ENCODE results near the gene ZDHHC23.

The ZDHHC23 gene

DNA sequence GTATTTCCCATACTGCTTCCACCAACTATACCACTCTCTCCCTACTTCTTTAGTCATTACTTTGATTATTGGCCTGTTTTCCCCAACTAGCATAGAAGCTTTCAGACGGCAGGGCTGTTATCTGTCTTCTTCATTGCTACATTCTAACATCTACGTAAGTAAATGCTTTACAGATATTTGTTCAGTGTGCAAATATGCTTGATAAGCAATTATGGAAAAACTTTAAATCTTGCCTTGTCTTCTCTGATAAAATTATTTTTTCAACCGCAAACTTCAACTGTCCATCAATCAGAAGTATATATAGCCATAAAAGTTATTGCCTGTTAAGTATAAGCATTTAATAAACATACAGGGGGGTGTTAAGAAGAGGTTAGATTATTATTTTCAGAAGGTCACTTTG, 35.7 kb downstream of the ZDHHC23 start:
- Histone ChIP-seq H3K4me3 (replicated peaks; ENCODE audit: insufficient read depth, low read length) (no peak overlapping the region), H3K27me3 (ENCODE audit: insufficient read depth, poor library complexity, severe bottlenecking) (no peaks in the 10 kb centered on the region), H3K27ac (replicated peaks) (no peak overlapping the region)
- no peak for DNase-seq (ENCODE audit: low read depth in 1 of 2, low spot score in 1 of 2)
- TF ChIP-seq, protein P1, sequence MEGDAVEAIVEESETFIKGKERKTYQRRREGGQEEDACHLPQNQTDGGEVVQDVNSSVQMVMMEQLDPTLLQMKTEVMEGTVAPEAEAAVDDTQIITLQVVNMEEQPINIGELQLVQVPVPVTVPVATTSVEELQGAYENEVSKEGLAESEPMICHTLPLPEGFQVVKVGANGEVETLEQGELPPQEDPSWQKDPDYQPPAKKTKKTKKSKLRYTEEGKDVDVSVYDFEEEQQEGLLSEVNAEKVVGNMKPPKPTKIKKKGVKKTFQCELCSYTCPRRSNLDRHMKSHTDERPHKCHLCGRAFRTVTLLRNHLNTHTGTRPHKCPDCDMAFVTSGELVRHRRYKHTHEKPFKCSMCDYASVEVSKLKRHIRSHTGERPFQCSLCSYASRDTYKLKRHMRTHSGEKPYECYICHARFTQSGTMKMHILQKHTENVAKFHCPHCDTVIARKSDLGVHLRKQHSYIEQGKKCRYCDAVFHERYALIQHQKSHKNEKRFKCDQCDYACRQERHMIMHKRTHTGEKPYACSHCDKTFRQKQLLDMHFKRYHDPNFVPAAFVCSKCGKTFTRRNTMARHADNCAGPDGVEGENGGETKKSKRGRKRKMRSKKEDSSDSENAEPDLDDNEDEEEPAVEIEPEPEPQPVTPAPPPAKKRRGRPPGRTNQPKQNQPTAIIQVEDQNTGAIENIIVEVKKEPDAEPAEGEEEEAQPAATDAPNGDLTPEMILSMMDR (IDR thresholded peaks at IDR 0.05; ENCODE audit: insufficient read depth, low read length): no peak
- TF ChIP-seq POLR2AphosphoS5 (IDR thresholded peaks at IDR 0.05; ENCODE audit: low read depth) (no peak), SPI1 (IDR thresholded peaks at IDR 0.05; ENCODE audit: borderline replicate concordance, low read depth) (no peak), GABPA (IDR thresholded peaks at IDR 0.05; ENCODE audit: low read depth) (no peak)
- TF ChIP-seq, protein P2, sequence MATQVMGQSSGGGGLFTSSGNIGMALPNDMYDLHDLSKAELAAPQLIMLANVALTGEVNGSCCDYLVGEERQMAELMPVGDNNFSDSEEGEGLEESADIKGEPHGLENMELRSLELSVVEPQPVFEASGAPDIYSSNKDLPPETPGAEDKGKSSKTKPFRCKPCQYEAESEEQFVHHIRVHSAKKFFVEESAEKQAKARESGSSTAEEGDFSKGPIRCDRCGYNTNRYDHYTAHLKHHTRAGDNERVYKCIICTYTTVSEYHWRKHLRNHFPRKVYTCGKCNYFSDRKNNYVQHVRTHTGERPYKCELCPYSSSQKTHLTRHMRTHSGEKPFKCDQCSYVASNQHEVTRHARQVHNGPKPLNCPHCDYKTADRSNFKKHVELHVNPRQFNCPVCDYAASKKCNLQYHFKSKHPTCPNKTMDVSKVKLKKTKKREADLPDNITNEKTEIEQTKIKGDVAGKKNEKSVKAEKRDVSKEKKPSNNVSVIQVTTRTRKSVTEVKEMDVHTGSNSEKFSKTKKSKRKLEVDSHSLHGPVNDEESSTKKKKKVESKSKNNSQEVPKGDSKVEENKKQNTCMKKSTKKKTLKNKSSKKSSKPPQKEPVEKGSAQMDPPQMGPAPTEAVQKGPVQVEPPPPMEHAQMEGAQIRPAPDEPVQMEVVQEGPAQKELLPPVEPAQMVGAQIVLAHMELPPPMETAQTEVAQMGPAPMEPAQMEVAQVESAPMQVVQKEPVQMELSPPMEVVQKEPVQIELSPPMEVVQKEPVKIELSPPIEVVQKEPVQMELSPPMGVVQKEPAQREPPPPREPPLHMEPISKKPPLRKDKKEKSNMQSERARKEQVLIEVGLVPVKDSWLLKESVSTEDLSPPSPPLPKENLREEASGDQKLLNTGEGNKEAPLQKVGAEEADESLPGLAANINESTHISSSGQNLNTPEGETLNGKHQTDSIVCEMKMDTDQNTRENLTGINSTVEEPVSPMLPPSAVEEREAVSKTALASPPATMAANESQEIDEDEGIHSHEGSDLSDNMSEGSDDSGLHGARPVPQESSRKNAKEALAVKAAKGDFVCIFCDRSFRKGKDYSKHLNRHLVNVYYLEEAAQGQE (IDR thresholded peaks at IDR 0.05; ENCODE audit: insufficient replicate concordance, low read depth): no peak

DNA sequence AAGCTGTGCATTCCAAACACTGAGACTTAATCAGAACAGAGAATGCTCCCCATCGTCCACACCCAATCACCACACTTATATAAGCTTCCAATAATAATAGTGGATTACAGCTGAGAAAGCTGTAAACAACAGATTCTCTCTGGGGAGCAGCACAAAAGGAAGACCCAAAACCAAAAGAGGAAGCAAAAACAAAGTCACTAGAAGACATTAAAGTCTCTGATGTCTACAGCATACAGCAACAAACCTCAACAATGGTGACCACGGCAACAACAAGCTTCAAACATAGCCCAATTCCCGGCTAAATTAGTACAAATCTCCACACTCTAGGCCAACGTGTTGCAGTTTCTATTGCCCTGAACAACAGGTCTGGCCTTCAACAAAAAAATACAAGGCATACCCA, 37.7 kb downstream of the ZDHHC23 start:
- DNase-seq (ENCODE audit: low read depth in 1 of 2, low spot score in 1 of 2): no peak
- no peak overlapping the region for H3K4me3 ChIP-seq (replicated peaks; ENCODE audit: insufficient read depth, low read length)
- no peaks in the 10 kb centered on the region for H3K27me3 ChIP-seq (ENCODE audit: insufficient read depth, poor library complexity, severe bottlenecking)
- no peak for TF ChIP-seq SPI1 (IDR thresholded peaks at IDR 0.05; ENCODE audit: borderline replicate concordance, low read depth)
- no peak for TF ChIP-seq GABPA (IDR thresholded peaks at IDR 0.05; ENCODE audit: low read depth)
- TF ChIP-seq, protein P1 (IDR thresholded peaks at IDR 0.05; ENCODE audit: insufficient read depth, low read length): no peak
- no peak for TF ChIP-seq POLR2AphosphoS5 (IDR thresholded peaks at IDR 0.05; ENCODE audit: low read depth)
- TF ChIP-seq, protein P2 (IDR thresholded peaks at IDR 0.05; ENCODE audit: insufficient replicate concordance, low read depth): no peak
- H3K27ac ChIP-seq (replicated peaks): no peak overlapping the region

DNA sequence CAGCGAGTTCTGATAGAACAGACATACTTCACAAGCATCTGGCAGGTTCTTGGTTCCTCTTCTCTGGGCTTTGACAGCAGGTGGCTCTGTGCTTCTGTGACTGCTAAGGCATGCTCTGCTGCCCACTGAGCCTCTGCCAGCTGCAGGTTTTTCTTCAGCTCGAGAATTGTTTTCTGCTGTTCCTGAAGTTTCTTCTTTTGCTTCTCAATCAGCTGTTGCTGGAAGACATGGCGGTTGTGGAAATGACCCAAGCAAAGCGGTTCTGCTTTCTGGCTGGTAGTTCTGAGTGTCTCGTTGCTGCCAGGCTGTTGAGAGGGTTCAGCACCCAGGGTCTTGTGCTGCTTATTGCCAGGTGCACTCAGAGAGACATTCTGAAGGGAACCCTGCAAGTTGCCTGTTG, 57.7 kb downstream of the ZDHHC23 start:
- Histone ChIP-seq H3K4me3 (replicated peaks; ENCODE audit: insufficient read depth, low read length) (no peak overlapping the region), H3K27me3 (ENCODE audit: insufficient read depth, poor library complexity, severe bottlenecking) (no peaks in the 10 kb centered on the region), H3K27ac (replicated peaks) (no peak overlapping the region)
- DNase-seq (ENCODE audit: low read depth in 1 of 2, low spot score in 1 of 2): no peak
- TF ChIP-seq POLR2AphosphoS5 (IDR thresholded peaks at IDR 0.05; ENCODE audit: low read depth): no peak
- TF ChIP-seq, protein P2 (IDR thresholded peaks at IDR 0.05; ENCODE audit: insufficient replicate concordance, low read depth): no peak
- TF ChIP-seq GABPA (IDR thresholded peaks at IDR 0.05; ENCODE audit: low read depth): no peak
- TF ChIP-seq SPI1 (IDR thresholded peaks at IDR 0.05; ENCODE audit: borderline replicate concordance, low read depth): no peak
- TF ChIP-seq, protein P1 (IDR thresholded peaks at IDR 0.05; ENCODE audit: insufficient read depth, low read length): no peak
